OCI-LY1 (cell line): ENCODE measurements around the gene U2AF1L4.

Source experiments
- H2AFZ ChIP-seq: fragments of 200-600 bp; sonication (generic), shearing (Covaris generic); 2 replicates; pipeline ENCODE4 v1.6.0; 2014; ENCODE audit warnings: antibody characterized with exemption, mild to moderate bottlenecking, low read length
- H3F3A ChIP-seq: fragments of 200-600 bp; sonication (generic), shearing (Covaris generic); 2 replicates; pipeline ENCODE4 v1.6.0; 2014; ENCODE audit warnings: mild to moderate bottlenecking, antibody characterized with exemption, low read length, moderate library complexity; ENCODE audit not compliant: insufficient read depth
- H3K27ac ChIP-seq: fragments of 200-600 bp; sonication (generic); 2 replicates; pipeline ENCODE4 v1.5.1; 2014; ENCODE audit warnings: low read length, mixed run types, mild to moderate bottlenecking, low read depth; ENCODE audit not compliant: poor library complexity, severe bottlenecking
- H3K27me3 ChIP-seq: fragments of 200-600 bp; sonication (generic); 2 replicates; pipeline ENCODE4 v1.6.0; 2014; ENCODE audit warnings: antibody characterized with exemption, mild to moderate bottlenecking, low read length, moderate library complexity; ENCODE audit not compliant: insufficient read depth
- H3K36me3 ChIP-seq: fragments of 200-600 bp; sonication (generic); 2 replicates; pipeline ENCODE4 v1.6.1; 2014; ENCODE audit warnings: mild to moderate bottlenecking, antibody characterized with exemption, low read length, moderate library complexity, mixed read lengths; ENCODE audit not compliant: insufficient read depth
- H3K4me1 ChIP-seq: fragments of 200-600 bp; sonication (generic); 2 replicates; pipeline ENCODE4 v1.5.1; 2014; ENCODE audit warnings: mild to moderate bottlenecking, low read length, moderate library complexity; ENCODE audit not compliant: insufficient read depth, severe bottlenecking
- H3K4me2 ChIP-seq: fragments of 200-600 bp; sonication (generic), shearing (Covaris generic); 2 replicates; pipeline ENCODE4 v1.6.1; 2014; ENCODE audit warnings: low read length
- H3K4me3 ChIP-seq: fragments of 200-600 bp; sonication (generic); 2 replicates; pipeline ENCODE4 v1.5.1; 2014; ENCODE audit warnings: low read length, low read depth, mild to moderate bottlenecking, mixed read lengths; ENCODE audit not compliant: poor library complexity, severe bottlenecking
- H3K79me2 ChIP-seq: fragments of 200-600 bp; shearing (Covaris generic); 2 replicates; pipeline ENCODE4 v1.6.1; 2016; ENCODE audit warnings: mixed run types, low read length, mixed read lengths; ENCODE audit not compliant: insufficient read depth
- H3K9ac ChIP-seq: fragments of 200-600 bp; sonication (generic), shearing (Covaris generic); 2 replicates; pipeline ENCODE4 v1.6.1; 2014; ENCODE audit warnings: mild to moderate bottlenecking, low read length, mixed read lengths
- H3K9me2 ChIP-seq: fragments of 200-600 bp; sonication (generic), shearing (Covaris generic); 2 replicates; pipeline ENCODE4 v1.6.1; 2014; ENCODE audit warnings: low read depth, mild to moderate bottlenecking, low read length, mixed read lengths
- H3K9me3 ChIP-seq: fragments of 200-600 bp; shearing (Covaris generic); 2 replicates; pipeline ENCODE4 v1.6.1; 2014; ENCODE audit warnings: low read length, mixed read lengths
- H4K20me1 ChIP-seq: fragments of 200-600 bp; sonication (generic), shearing (Covaris generic); 2 replicates; pipeline ENCODE4 v1.6.0; 2016; ENCODE audit warnings: mild to moderate bottlenecking, low read length; ENCODE audit not compliant: insufficient read depth
- CTCF ChIP-seq: fragments of 200-600 bp; sonication (generic), shearing (Covaris generic); IDR thresholded peaks from 2 replicates; pipeline ENCODE4 v1.5.1; 2017; ENCODE audit warnings: mild to moderate bottlenecking, antibody characterized with exemption, low read length, moderate library complexity, mixed read lengths
- EZH2 ChIP-seq: fragments of 200-600 bp; sonication (generic), shearing (Covaris generic); IDR thresholded peaks from 2 replicates; pipeline ENCODE4 v1.8.0; 2017; ENCODE audit warnings: borderline replicate concordance, mixed run types, mild to moderate bottlenecking, antibody characterized with exemption, low read length, moderate library complexity, mixed read lengths

The U2AF1L4 gene

GRCh38 chr19:35704218-35704617 lies 41.0 kb downstream of the U2AF1L4 start, which contains the start of gene ZBTB32:
Gene ZBTB32 (plus strand): TSS chr19:35704558. CDS start chr19:35714627, 10,069 bp downstream.
- Histone ChIP-seq H3K27ac (no peak within 1 kb of the TSS), H4K20me1 (no peaks in the 10 kb centered on the region), H3K4me2 (no peak within 1 kb of the TSS)

GRCh38 chr19:35703343-35703742 lies 41.9 kb downstream of the U2AF1L4 start:
- no peak overlapping the region for H3K4me2 ChIP-seq
- no peak overlapping the region for H3K9ac ChIP-seq
- H3K27me3 ChIP-seq, result no peaks in the 10 kb centered on the region
- no peak overlapping the region for H3K4me3 ChIP-seq
- H3K9me2 ChIP-seq, result no peaks in the 10 kb centered on the region
- H3K36me3 ChIP-seq, result no peaks in the 10 kb centered on the region
- H3K79me2 ChIP-seq, result no peaks in the 10 kb centered on the region
- H3K9me3 ChIP-seq, result no peaks in the 10 kb centered on the region
- no peak overlapping the region for H2AFZ ChIP-seq
- H3K4me1 ChIP-seq, result peaks cover 8% of the 10 kb centered on the region
- TF ChIP-seq EZH2 (no peak), CTCF (no peak)
- H3K27ac ChIP-seq, result no peak overlapping the region
- no peaks in the 10 kb centered on the region for H3F3A ChIP-seq
- no peaks in the 10 kb centered on the region for H4K20me1 ChIP-seq

More at GRCh38 chr19:35704218-35704617, 41.0 kb downstream of the U2AF1L4 start, which contains the start of gene ZBTB32:
- Histone ChIP-seq H3K4me3 (no peak within 1 kb of the TSS), H3K9me3 (no peaks in the 10 kb centered on the region), H3K9ac (no peak within 1 kb of the TSS), H3K4me1 (peaks cover 8% of the 10 kb centered on the region), H3K9me2 (no peaks in the 10 kb centered on the region), H2AFZ (no peak within 1 kb of the TSS), H3F3A (no peaks in the 10 kb centered on the region), H3K79me2 (no peaks in the 10 kb centered on the region), H3K36me3 (no peaks in the 10 kb centered on the region), H3K27me3 (no peaks in the 10 kb centered on the region)
- no peak for TF ChIP-seq EZH2
- TF ChIP-seq CTCF, result no peak

GRCh38 chr19:35702223-35703012 lies 42.8 kb downstream of the U2AF1L4 start:
- H3K27ac ChIP-seq, result no peak overlapping the region

More at GRCh38 chr19:35702223-35703012, 42.8 kb downstream of the U2AF1L4 start:
- no peaks in the 10 kb centered on the region for H3K27me3 ChIP-seq
- no peaks in the 10 kb centered on the region for H4K20me1 ChIP-seq
- H3K9me2 ChIP-seq, result no peaks in the 10 kb centered on the region
- peak overlapping the region; percentile 68 for H3K4me3 ChIP-seq
- no peaks in the 10 kb centered on the region for H3F3A ChIP-seq
- H3K36me3 ChIP-seq, result no peaks in the 10 kb centered on the region
- peak overlapping the region; percentile 46 for H3K9ac ChIP-seq
- H3K4me2 ChIP-seq, result peak overlapping the region; percentile 95
- TF ChIP-seq CTCF, result no peak
- TF ChIP-seq EZH2, result no peak
- no peaks in the 10 kb centered on the region for H3K9me3 ChIP-seq
- peaks cover 8% of the 10 kb centered on the region for H3K4me1 ChIP-seq
- H3K79me2 ChIP-seq, result no peaks in the 10 kb centered on the region
- peak overlapping the region; percentile 91; the same call in 1 of the 2 replicates for H2AFZ ChIP-seq
